IPS-18c (cell line): ENCODE results near the gene CADM1.

Experiments used
- H3K4me3 ChIP-seq: 2 replicates; pipeline ENCODE4 v1.7.0; 2013; ENCODE audit warnings: low read depth, mild to moderate bottlenecking, low read length, moderate library complexity; ENCODE audit not compliant: insufficient read depth
- H3K9me3 ChIP-seq: one replicate; pipeline ENCODE4 v1.6.1; 2013; ENCODE audit warnings: mild to moderate bottlenecking, low read length, moderate library complexity; ENCODE audit not compliant: control insufficient read depth, insufficient read depth

CADM1 gene

DNA sequence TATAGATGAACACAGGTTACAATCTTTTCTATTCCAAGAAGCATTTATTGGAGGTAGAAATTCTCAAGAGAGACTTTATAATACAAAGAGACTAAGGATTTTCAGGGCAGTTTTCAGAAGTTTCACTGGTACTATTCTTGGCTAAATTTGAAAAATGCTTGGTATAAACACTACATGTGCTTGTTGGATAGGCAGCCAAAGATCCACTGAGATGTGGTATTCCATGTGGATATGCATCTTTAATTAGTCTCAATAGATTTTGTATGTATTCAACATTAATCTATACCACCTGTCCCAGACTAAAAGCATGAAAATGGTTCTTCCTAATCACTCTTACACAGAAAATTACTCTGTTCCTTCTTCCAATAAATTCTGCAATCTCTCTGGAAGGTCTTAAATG lies 232.6 kb downstream of the CADM1 start:
- Histone ChIP-seq H3K9me3 (no peaks in the 10 kb centered on the region), H3K4me3 (no peak overlapping the region)

DNA sequence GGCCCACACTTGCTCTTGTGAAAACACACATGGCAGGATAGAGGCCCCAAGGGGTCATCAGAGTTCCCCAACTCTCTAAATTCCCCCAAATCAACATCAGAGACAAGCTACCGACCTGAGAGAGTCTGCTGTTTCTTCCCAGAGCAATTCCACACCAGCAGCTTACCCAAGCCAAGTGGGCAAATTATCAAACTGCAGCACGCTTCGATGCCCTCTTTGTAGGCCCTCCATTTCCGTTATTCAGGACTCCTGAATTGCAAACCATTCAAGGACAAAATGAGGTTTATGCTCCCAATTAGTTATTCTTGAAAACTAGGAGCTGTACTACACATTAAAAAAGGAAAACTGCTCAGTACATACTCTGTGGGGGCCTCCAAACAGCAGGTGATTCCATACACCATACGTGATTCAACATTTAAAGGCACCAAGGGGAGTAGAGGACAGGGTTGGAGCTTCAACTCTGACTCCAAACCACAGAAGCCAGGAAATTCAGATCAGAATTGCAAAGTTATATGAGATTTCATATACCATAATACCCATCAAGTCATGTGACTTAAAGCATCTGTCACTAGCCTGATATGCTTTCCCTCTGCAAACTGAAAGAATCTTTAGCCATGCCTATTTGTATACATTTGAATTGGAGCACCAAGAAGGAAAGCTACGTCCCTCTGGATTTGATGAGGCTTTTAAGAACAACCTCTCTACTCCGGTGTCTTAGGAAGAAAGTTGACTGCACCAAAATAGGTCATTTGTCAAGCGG lies 234.8 kb downstream of the CADM1 start:
- H3K4me3 ChIP-seq, result no peak overlapping the region

DNA sequence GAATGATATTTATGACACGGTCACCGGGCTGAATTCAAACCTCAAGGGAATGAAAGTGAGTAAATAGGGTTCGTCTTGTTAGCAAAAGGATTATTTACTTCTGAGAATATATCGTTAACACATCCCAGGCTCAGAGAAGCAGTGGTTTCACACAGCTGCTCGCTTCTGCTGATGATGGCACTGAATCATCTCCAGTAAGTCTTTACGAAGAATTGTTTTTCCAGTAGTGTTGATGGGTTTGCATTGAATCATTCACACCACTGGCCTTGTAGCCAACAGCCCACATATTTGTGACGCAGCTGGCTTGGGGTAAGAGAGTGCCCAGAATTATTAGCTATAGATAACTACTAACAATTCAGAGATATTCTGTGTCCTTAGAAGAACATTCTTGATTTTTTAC lies 236.3 kb downstream of the CADM1 start:
- Histone ChIP-seq H3K9me3 (no peaks in the 10 kb centered on the region), H3K4me3 (no peak overlapping the region)

More for the DNA sequence above, 234.8 kb downstream of the CADM1 start:
- H3K9me3 ChIP-seq, result no peaks in the 10 kb centered on the region

DNA sequence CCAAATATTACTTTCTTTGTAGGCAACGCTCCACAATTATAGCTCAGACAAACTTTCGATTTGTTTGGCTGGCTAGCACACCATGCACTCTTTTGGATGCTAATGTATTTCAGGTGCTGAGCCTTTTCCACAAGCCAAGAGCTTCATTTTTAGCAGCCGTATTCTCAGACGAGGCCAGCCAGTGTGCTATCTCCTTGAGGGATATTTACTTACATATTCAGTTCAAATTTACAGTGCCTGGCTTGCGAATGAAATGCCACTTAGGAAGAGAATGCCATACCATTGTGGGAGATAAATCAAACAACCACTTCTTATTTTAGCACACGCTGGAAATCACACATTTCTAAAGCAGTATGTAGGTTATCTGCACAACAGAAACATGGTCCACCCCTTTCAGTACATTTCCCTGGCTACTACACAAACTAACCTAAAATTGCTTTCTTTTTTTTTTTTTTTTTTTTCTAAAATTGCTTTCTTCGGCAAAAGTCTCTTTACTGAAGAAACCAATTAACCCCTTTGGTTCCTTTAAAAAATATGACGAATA lies 236.9 kb downstream of the CADM1 start:
- Histone ChIP-seq H3K4me3 (no peak overlapping the region), H3K9me3 (no peaks in the 10 kb centered on the region)

DNA sequence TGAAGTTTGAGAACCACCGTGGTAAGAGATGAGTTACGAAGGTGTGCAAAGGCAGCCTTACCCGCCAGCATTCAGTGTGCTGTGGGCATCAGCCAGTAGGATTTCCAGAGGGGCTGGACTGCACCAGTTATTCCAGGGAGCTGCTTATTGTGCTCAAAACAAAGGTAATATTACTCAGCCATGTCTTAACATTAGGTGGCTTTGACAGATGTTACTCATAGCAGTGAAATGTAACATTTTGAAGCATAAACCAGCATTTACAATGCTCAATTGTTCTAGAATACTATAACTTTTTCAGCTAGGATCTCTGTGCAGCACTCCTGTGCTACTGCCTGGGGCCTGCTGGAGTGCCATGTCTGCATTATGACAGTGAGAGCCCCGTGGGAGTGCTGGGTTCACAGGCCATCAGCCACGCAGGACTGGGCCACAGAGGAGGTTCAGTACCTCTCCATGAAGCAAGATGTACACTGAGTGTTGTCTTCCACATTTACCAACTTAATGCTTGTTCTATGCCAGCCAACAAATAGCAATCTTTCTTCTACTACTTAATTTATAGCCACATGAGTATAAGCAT lies 238.1 kb downstream of the CADM1 start:
- no peak overlapping the region for H3K4me3 ChIP-seq
- H3K9me3 ChIP-seq, result no peaks in the 10 kb centered on the region

DNA sequence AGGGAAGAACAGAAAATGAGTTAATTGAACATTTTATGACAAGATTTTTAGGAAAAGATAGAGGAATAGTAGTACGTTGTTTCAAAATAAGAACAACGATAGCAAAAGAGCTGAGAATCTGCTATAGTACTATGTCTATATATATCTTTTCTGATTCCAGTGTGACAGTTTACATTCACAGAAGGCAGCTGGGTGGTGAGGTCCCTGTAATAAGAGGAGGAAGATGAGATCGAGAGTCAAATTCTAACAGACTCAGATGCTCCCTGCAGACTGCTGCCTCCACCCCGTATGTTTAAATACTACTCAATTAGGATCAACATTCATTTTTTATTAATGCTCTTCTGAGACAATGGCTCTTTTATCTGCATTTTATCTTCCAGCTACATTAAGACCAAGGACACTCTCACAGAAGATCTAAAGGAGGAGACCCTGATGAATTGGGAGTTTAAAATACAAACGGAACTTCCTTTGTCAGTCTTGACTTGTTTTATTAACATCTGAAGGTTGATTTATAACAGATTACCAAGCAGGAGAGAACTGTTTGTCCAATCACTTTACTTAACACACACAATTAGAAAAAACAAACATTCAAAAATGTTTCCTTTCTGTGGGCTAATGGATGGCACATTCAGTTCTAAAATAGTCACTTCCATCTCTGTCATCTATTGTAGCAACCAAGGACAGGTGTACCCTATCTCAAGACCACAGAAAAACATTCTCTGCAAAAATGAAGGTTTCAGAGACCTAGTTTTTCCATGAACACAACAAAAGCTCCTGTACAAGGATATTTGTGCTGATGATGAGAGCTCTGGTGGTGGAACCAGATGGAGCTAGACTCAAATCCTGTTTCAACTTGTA lies 240.2 kb downstream of the CADM1 start:
- Histone ChIP-seq H3K9me3 (no peaks in the 10 kb centered on the region), H3K4me3 (no peak overlapping the region)

DNA sequence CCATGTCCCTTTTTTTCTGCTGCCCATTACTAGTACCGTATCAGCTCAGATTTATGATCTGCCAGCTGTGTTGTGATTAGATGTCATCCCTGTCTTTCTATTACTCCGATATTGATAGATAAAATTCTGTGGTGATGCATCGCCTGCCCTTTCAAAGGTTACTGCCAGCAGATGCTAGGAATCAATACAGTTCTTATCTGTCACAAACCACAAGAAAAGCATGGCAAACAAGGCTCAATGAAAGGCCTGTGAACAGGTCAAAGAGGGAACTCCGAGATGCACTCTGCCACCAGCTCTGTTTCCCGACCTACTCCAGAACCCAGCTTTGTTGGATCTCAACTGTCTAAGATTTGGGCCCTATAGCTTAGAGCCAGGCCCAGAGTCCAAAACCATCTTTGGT lies 246.0 kb downstream of the CADM1 start:
- H3K4me3 ChIP-seq, result no peak overlapping the region
- H3K9me3 ChIP-seq, result no peaks in the 10 kb centered on the region

DNA sequence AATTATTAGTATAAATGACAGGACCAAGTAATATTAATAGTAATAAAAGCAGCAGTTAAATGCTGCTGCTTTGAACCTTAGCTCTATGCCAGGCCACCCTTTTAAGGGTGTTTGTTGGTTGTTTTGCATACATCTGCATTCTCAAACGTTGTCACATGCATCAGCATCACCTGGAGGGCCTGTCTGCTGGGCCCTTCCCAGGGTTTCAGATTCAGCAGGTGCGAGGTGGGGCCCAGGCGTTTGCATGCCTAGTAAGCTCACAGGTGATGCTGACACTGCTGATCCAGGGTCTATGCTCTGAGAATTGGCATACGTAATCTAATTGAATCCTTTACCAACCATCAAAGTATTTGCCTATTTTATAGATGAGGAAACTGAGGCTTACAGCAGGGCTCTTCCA lies 246.5 kb downstream of the CADM1 start:
- Histone ChIP-seq H3K9me3 (no peaks in the 10 kb centered on the region), H3K4me3 (no peak overlapping the region)

DNA sequence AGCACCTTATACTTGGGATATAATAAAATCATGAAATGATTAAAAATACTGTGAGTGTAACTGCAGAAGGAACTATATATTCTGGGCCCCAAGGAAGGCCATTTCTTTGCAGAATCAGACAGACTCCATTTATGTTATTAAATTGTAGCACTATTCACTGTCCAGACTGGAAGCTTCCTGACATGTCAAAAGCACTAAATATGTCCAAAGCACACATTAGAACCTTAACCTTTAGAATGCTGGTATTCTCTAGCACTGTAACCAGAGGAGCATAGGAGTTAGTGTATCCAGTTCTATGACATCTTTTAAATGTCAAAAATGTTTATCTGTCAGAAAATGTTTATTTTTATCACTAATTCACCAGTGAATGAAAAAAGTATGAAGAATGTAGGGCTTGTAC lies 246.9 kb downstream of the CADM1 start:
- H3K9me3 ChIP-seq, result no peaks in the 10 kb centered on the region
- no peak overlapping the region for H3K4me3 ChIP-seq

DNA sequence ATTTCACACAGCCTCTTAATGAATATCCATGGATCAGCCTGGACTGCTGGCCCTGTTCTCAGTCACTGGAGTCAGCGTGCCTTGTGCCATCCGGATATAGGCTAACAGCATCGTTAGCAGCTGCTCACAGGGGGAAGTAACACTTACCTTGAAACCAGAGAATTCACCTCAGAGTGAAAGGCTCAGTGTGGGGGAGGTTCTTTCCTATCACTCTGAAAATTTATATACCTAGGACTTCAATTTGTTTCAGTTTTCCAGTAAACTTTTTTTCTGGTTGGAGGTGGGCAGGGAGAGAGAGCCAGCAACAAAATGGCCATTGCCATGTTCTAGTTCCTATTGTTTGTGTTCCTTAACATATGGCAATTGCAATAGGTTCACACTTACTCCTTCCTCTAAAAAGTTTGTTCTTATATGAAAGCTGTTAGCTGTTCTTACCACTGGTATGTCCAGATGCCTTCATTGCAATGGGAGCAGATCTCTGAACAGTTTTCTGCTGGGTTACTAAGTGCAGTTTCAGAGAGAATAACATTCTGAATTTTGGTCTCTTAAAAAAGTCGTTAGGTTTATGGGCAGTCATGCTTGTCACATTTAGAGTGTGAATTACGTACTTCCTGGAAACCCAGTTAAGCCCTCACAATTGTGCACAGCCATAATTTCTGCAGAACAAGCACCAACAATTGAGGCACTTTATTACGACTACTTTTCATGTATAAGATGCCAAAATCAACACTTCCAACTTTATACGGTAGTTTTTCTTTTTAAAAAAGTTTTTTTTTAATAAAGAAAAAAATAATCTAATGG lies 247.6 kb downstream of the CADM1 start:
- Histone ChIP-seq H3K9me3 (no peaks in the 10 kb centered on the region), H3K4me3 (no peak overlapping the region)

DNA sequence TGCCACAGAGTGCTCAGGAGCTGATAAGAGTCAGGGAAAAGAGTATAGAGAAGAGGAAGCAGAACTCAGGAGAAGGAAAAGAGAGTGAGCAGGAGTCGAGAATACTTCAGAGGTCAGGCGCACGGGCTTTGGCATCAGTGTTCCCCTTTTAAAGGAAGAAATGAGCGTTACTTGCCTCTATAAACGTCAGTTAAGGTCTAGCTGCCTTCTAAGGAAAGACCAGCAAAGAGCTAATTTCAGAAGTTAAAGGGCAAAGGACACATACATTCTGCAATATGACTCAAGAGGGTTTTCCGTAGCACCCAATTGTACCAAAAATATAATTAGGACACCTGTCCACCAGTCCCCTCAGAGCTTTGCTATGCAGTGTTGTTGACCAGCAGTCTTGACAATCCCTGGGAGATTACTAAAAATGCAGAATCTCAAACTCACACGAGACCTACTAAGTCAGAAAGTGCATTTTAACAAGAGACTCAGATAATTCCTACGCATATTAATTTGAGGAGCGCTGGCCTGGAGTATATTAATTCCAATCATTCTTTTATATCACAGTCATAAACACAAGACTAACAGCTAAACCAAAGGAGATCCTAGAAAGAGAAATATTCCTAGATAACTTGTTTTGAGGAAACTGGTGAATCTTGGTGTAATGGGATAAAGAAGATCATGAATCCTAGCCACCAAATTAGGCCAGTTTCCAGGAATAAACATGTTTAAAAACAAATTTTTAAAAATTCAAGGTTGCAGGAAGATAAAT lies 249.0 kb downstream of the CADM1 start:
- Histone ChIP-seq H3K4me3 (no peak overlapping the region), H3K9me3 (no peaks in the 10 kb centered on the region)

DNA sequence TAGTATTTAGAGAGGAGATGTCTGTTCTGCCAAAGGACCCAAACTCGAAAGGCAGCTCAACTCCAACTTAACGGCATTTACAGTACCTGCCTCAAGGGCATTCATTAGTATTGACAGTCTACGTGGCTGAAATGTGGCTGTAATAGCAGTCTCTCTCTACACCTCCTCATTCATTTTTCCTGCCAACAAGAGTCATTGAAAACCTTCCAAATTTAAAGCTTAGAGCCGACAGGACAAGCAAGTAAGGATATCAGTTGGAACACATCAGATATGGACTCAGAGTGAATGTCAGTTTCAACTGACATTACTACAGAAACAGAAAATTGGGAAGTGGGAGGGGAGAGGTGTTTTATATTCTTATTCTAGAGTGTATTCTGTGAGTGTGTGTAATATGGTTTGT lies 253.1 kb downstream of the CADM1 start:
- no peak overlapping the region for H3K4me3 ChIP-seq
- no peaks in the 10 kb centered on the region for H3K9me3 ChIP-seq

DNA sequence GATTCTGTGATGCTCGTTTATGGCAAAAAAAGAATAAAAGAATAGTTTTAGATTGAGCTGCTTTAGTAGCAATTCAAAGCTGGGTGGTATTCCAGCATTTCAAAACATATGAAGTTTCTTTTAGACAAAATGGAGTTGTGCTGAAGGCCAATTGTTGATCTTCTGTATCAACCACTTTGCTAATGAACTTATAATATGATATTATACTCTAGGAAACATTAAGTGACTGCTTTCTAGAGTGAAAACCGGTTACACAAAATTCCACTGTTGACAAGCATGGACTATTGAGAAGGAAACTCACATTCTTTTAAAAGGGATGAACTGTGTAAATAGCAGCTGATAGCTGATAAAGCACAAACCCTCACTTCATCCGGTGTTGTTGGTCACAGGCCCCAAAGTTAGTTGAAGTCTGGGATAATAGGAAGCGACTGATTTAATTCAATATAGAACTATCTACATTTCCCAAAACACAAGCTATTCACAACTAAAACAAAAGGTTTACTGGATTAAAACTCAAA lies 255.1 kb downstream of the CADM1 start:
- Histone ChIP-seq H3K9me3 (no peaks in the 10 kb centered on the region), H3K4me3 (no peak overlapping the region)

DNA sequence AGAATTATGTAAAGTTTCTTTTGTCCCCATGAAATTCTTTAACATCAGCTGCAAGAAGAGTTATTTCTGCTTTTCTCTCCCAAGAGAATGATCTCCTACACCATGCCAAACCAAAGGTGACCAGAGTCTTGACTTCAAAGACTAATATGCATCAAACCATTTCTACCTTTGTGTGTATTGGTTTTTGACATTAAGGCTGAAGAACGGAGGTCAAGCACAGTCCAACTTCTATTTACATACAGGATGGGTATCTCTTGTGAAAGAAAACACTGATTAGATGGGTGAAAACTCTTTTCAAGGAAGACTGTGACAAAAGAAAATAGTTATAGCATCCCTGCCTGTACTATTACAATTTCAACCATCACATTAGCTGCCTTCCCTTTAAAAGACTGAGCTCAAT lies 256.3 kb downstream of the CADM1 start:
- H3K9me3 ChIP-seq, result no peaks in the 10 kb centered on the region
- no peak overlapping the region for H3K4me3 ChIP-seq

DNA sequence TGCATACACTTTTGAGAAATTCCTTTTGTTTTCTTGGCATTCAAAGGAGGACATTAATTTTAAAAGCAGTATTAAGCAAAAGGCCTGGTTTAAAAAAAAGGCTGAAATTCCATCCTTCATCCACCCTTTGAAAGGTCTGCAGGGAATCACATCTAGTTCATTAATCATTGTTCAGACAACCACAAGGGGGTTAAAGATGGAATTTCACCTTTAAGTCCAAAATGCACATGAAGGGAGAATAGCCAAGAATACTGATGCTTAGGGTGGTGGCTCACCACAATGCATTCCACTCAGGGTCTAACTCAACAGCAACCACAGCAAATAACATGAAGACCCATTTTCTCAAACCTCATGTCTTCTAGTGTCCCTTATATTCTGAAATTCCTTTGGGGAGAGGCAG lies 256.9 kb downstream of the CADM1 start:
- no peaks in the 10 kb centered on the region for H3K9me3 ChIP-seq

DNA sequence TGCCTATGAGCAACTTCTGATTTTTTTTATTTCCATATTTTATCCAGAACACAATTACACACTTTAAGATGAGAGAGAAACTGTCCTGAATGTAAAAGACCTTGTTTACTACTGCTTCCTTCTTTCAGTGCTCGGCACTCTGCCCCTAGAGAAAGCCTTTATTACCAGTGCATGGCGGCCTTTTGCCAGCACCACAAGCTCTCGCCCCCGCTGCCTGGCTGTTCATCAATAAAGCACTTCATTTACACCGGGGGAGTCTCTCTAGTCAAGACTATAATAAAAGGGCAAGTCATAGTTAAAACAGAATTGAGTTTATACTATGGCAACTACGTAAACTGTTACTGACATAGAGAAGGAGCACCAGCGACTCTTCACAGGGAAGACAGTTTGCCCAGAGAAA lies 259.5 kb downstream of the CADM1 start:
- Histone ChIP-seq H3K4me3 (no peak overlapping the region), H3K9me3 (no peaks in the 10 kb centered on the region)

More for the DNA sequence above, 256.9 kb downstream of the CADM1 start:
- H3K4me3 ChIP-seq, result no peak overlapping the region
